HG03521 (cell line): ENCODE data around the gene SAE1.

ENCODE experiments used
- ATAC-seq: cut with Tn5 transposase; IDR thresholded peaks from one replicate; pipeline ENCODE4 v1.9.1; 2021; ENCODE audit warnings: mild to moderate bottlenecking, moderate library complexity; ENCODE audit not compliant: unreplicated experiment

SAE1 gene

DNA sequence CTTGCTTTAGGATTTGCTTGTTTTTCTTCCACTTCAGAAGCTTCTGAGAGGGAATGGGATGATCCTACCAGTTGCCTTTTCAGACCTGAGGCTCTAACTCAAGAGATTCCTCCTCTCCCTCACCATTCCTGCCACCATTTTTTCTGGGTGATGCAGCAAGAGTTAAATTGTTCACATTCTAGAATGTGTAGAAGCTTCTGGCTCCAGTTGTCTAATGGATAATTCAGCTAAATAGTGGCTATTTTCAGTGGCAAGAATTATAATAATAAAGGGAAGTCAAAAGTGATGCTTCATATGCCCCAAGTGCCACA, 79.5 kb downstream of the SAE1 start:
- no peak for ATAC-seq

- no peak for ATAC-seq
Measured at GRCh38 chr19:47210689-47211316, 80.2 kb downstream of the SAE1 start.

GRCh38 chr19:47215581-47215980, 84.9 kb downstream of the SAE1 start:
- no peak for ATAC-seq

- ATAC-seq = no peak
Measured at GRCh38 chr19:47221080-47221841, 90.6 kb downstream of the SAE1 start.

DNA sequence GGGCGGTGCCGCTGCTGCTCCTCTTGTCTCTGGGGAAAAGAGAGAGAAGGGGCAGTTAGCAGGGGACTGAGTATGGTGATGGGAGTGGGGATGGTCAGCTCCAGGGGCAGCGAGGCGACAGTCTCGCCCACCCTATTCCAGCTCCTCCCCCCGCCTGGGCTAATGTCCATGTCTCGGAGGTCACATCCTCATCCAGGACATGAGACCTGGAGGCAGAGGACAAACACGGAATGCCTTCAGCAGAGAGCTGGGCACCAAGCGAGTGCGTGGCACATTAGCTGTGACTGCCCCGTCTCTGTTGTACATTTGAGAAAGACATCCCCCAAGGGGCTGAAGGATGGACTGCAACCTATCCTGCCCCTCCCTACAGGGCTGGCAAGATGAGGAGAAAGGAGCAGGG, 91.3 kb downstream of the SAE1 start:
- no peak for ATAC-seq

DNA sequence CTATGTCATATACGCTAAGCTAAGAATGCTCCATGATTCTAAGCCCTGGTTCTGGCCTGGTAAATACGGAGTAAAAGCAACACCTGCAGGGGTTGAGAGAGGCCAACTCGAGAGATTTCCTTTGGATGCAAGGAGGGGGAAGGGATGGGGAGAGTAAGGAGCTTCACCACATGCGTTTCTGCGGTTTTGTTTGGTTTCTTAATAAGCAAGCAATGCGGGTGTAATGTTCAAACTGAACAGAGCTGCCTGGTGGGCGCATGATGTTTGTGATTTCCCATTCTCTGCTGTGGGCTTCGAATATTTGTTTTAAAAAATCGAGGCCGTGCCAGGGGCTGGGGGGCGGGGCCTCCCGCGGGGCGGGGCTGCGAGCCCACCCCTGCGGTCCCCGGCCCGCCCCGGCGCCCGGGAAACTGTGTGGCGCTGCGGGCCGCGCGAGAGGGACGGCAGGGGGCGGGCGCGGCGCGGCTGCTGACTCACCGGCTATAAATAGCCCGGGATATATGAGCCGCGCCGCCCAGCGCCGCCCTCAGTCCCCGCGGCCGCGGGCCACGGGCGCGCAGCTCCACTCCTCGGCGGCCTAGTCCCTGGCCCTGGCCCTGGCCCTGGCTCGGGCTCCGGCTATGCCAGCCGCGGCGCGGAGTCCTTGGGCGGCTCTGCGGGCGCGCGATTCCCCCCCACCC, 95.3 kb downstream of the SAE1 start:
- peak; percentile 44 for ATAC-seq

- no peak for ATAC-seq
Measured at GRCh38 chr19:47226426-47227351, 96.1 kb downstream of the SAE1 start.

DNA sequence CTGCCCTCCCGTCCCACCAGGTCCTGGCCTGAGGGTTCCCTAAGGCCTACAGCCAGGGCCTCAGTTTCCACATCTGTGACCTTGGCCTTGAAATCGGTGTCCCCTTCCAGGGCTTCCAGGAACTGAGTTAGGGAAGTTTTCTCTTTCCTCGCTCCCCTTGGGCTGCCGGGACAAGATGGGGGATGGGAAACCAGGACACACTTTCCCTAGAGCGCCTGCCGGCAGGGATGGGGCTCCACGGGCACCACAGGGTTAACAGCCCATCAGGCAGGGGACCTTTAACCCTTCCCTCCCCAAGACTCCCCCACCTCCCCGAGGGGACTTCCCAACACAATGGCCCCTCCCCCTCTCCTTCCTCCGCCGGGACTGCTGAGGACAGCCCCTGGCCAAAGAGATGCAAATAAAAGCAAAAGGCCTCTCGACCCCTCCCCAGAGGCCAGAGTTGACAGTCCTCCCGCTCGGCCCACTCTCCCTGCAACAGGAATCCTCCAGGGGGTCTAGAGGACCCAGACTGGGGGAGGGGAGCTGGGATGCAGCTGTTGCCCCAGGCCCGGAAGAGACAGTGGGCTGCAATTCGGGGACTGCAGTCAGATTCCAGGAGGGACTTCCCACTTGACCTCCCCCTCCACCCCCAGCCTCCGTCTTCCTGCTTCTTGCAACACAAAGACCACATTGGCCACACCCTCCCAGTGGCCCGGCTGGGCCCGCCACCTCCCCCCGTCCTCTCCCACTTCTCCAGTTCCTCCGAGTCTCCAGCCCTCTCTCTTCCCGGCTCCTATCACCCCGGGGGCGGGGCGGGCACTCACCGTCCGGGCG, 96.9 kb downstream of the SAE1 start:
- ATAC-seq = no peak

DNA sequence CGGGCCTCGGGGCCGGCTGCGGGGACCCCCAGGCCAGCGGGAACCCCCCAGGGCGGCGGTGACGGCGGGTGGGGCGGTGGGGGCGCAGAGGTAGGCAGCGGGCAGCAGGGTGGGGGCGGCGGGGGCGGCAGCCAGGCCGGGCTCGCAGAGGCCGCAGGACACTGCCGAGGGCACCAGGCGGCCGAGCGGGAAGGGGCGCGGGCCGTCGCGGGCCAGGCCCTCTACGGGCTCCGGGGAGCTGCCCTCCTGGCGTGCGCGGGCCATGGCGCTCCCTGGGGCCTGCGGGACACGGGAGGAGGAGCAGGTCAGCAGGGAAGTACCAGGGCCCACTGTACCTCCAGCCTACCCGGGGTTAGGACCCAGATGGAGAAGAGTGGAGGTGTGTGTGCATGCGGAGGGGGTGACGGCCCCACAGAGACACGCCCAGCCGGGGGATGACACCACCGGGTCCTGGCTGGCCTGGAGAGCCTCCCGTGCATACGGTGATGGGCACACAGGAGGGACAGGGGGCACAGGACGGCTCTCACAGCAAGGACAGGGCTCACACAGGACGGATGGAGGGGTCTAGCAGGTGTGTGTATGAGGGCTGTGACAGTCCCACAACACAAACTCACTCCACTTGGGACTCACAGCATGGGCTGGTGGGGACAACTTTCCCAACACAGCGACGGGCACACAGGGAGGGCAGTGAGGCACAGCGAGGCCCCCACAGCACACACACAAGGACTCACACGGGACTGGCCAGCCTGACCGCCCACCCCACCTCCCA, 97.7 kb downstream of the SAE1 start:
- ATAC-seq = no peak

- no peak for ATAC-seq
Measured at GRCh38 chr19:47228937-47229675, 98.5 kb downstream of the SAE1 start.

DNA sequence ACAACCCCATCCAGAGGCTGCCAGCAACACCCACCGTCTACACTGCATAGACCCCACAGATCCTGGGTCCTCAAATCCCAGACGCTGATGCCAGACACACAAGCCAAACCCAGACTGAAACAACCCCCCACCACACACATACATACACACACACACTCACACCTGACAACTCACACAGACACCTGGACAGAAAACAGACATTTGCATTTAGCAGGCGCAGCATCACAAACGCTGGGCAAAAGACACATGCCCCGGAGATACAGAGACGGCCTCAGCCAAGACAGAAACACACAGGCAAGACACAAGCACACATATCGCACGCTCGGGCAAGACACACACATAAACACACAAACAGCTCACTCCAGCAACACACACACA, 99.0 kb downstream of the SAE1 start:
- ATAC-seq = no peak

- no peak for ATAC-seq
Measured at GRCh38 chr19:47230054-47230920, 99.7 kb downstream of the SAE1 start.

GRCh38 chr19:47230921-47231214, 100.2 kb downstream of the SAE1 start, which contains the start of gene BBC3:
TSS of gene BBC3 (minus strand) at chr19:47231199. CDS start at chr19:47228431, 2,768 bp downstream.
- no peak for ATAC-seq

DNA sequence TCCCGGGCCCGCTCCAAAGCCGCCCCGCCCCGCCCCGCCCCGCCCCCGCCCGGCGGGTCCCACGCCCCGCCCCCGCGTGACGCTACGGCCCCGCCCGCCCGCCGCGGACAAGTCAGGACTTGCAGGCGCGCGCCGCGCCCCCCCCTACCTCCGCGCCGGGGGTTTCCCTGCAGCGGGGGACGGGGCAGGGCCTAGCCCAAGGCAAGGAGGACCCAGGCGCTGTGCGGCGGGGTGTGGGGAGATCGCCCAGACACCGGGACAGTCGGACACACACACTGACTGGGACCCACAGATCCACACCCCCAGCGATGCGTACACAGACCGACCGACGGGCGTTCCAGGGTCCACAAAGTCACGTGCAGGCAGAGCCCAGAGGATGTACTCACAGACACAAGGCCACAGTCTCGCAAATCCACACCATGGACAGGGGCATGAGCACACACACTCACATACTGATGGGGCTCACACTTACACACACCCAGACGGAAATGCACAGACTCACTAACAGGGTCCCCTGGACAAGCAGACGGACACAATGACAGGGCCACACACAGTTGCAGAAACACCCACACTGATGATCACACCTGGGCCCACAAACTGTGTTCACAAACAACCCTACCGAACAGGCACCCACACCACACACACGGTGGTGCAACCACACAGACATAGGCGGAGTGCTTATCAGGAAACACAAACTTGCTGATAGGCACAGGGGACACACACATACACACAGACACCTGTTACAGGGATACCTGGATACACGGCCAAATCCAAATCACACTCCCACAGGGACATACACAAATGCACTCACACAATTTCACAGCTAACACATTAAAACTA, 100.8 kb downstream of the SAE1 start:
- peak; percentile 36 for ATAC-seq

DNA sequence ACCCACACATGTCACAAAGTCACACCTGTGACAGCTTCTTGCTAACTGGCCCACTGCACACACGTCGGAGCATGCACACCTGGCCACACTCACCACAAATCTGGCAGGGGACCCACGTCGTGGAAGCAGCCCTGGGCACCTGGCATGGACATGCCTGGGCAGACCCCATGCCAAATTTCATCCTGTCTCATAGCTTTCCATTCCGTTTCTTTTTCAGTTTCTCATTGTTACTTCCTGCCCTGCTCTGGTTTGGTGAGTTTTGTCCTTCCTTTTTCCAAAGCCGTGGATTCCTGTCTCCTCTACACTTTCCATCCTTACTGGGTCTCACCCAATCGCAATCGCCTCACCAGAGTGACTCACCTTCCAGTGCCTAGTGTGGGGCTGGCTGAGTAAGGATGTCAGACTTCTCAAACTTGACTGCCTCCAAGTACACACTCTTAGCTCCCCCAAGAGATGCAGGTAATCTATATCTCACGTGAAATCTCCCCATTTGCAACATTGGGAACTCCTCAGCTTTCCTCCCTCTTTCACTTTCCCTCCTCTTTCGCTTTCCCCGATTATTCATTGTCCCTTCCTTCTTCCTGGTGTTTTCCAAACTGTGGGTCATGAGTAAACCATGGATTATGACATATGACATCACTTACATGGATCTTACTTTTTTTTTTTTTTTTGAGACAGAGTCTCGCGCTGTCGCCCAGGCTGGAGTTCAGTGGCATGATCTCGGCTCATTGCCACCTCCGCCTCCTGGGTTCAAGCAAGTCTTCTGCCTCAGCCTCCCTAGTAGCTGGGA, 102.0 kb downstream of the SAE1 start:
- no peak for ATAC-seq

DNA sequence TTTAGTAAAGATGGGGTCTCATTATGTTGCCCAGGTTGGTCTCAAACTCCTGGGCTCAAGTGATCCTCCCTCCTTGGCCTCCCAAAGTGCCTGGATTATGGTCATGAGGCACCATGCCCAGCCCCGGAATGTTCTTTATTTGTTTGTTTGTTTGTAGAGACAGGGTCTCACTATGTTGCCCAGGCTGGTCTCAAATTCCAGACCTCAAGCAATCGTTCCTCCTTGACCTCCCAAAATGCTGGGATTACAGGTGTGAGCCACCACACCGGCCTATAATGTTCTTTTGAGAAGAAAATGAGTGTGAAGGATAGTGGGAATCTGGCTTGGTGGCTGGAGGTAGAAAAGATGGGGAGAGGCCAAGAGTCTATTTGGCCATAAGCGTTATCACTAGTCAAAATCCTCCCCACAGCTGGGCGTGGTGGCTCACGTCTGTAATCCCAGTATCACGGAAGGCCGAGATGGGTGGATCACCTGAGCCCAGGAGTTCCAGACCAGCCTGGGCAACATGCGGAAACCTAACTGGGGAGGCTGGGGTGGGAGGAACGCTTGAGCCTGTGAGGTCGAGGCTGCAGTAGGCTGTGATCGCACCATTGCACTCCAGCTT, 105.5 kb downstream of the SAE1 start:
- no peak for ATAC-seq
